ENCODE results near the gene RBFOX1.

- TF ChIP-seq, protein P1, sequence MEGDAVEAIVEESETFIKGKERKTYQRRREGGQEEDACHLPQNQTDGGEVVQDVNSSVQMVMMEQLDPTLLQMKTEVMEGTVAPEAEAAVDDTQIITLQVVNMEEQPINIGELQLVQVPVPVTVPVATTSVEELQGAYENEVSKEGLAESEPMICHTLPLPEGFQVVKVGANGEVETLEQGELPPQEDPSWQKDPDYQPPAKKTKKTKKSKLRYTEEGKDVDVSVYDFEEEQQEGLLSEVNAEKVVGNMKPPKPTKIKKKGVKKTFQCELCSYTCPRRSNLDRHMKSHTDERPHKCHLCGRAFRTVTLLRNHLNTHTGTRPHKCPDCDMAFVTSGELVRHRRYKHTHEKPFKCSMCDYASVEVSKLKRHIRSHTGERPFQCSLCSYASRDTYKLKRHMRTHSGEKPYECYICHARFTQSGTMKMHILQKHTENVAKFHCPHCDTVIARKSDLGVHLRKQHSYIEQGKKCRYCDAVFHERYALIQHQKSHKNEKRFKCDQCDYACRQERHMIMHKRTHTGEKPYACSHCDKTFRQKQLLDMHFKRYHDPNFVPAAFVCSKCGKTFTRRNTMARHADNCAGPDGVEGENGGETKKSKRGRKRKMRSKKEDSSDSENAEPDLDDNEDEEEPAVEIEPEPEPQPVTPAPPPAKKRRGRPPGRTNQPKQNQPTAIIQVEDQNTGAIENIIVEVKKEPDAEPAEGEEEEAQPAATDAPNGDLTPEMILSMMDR (IDR thresholded peaks at IDR 0.05), result no peak
- no peak for TF ChIP-seq POLR2A (IDR thresholded peaks at IDR 0.05)
These were observed 410.0 kb downstream of the RBFOX1 start for GRCh38 chr16:7742626-7743025.
